GM12878 (cell line): ENCODE results near the gene GSE1. TPM values are rescaled to one million over a fixed set of nuclear protein-coding genes. Genes with fewer than 3 reads are reported as not detected.

Experiments used
- ATAC-seq: fragments of 200-7000 bp; cut with Tn5 transposase; 3 replicates; pipeline ENCODE4 v1.9.1; 2020; ENCODE audit warnings: mild to moderate bottlenecking, moderate library complexity
- BruUV-seq: library from RNA; stranded (reverse); fragments of 400-500 nt; replicated peaks from 2 replicates; lab custom pipeline; 2021; lab: Mats Ljungman, UMichigan
- CTCF ChIA-PET: fragments of 300-600 bp; sonication (Branson Sonifier 250); formaldehyde crosslinking; extraction: SDS; loops from one replicate; lab custom pipeline; 2021; ENCODE audit warnings: inconsistent platforms; lab: Yijun Ruan, JAX
- POLR2A ChIA-PET: fragments of 350-600 bp; formaldehyde crosslinking; extraction: SDS; loops from one replicate; lab custom pipeline; 2021; ENCODE audit warnings: inconsistent platforms; lab: Charles Lee
- RAD21 ChIA-PET: fragments of 300-600 bp; sonication (Branson Sonifier 250); formaldehyde crosslinking; loops from one replicate; lab custom pipeline; 2023; ENCODE audit warnings: antibody characterized with exemption; ENCODE audit not compliant: unreplicated experiment; lab: Charles Lee
- SMC1A ChIA-PET: fragments of 300-600 bp; sonication (Branson Sonifier 250); formaldehyde crosslinking; loops from one replicate; lab custom pipeline; 2023; ENCODE audit not compliant: unreplicated experiment, uncharacterized antibody; lab: Charles Lee
- DNase-seq: peaks from one replicate; pipeline ENCODE4 v3.0.0-alpha.2; 2011; ENCODE audit warnings: low read depth, low spot score
- FAIRE-seq: peaks from 3 replicates; lab custom pipeline; 2011; peaks lifted over from hg19 to GRCh38; lab: Jason Lieb, UNC
- H2AFZ ChIP-seq: 2 replicates; pipeline ENCODE4 v1.6.0; 2011; ENCODE audit warnings: low read depth, low read length, control low read depth; ENCODE audit not compliant: control insufficient read depth
- H3K27ac ChIP-seq: 2 replicates; pipeline ENCODE4 v1.5.1; 2011; ENCODE audit warnings: control low read depth; ENCODE audit not compliant: control insufficient read depth, insufficient read depth
- H3K27me3 ChIP-seq, 2 experiments: replicated peaks in 1 of 2; 2 replicates each; pipeline versions ENCODE4 v1.6.0 to v1.6.1; 2011; ENCODE audit warnings: low read length in 1 of 2; ENCODE audit not compliant: control insufficient read depth in 2 of 2, insufficient read depth in 2 of 2
- H3K36me3 ChIP-seq, 2 experiments: 2 replicates each; pipeline ENCODE4 v1.5.1; 2011; ENCODE audit warnings: low read length in 1 of 2; ENCODE audit not compliant: control insufficient read depth in 2 of 2, insufficient read depth in 2 of 2
- H3K4me1 ChIP-seq: 2 replicates; pipeline ENCODE4 v1.6.1; 2011; ENCODE audit warnings: mild to moderate bottlenecking, low read length, moderate library complexity, mixed read lengths; ENCODE audit not compliant: control insufficient read depth, insufficient read depth
- H3K4me2 ChIP-seq: 2 replicates; pipeline ENCODE4 v1.6.0; 2011; ENCODE audit warnings: control low read depth; ENCODE audit not compliant: control insufficient read depth, insufficient read depth
- H3K4me3 ChIP-seq: fragments of 200-600 bp; sonication (generic); 2 replicates; pipeline ENCODE4 v1.5.1; 2016
- H3K79me2 ChIP-seq: 2 replicates; pipeline ENCODE4 v1.6.0; 2011; ENCODE audit warnings: low read length; ENCODE audit not compliant: control insufficient read depth, insufficient read depth
- H3K9ac ChIP-seq: 2 replicates; pipeline ENCODE4 v1.8.0; 2011; ENCODE audit warnings: low read length, control low read depth, mixed read lengths; ENCODE audit not compliant: control insufficient read depth, insufficient read depth
- H3K9me3 ChIP-seq: replicated peaks from 3 replicates; pipeline ENCODE4 v1.5.1; 2011; ENCODE audit warnings: mild to moderate bottlenecking, low read length; ENCODE audit not compliant: control insufficient read depth, insufficient read depth
- H4K20me1 ChIP-seq: 2 replicates; pipeline ENCODE4 v1.6.0; 2011; ENCODE audit not compliant: control insufficient read depth, insufficient read depth
- CEBPZ ChIP-seq: fragments of 150-350 bp; IDR thresholded peaks from 2 replicates; pipeline ENCODE4 v1.6.1; 2016; ENCODE audit warnings: low read depth, low read length
- CHD1 ChIP-seq: IDR thresholded peaks from 2 replicates; pipeline ENCODE4 v1.6.1; 2012; ENCODE audit warnings: low read depth, low read length, improper control_type of control experiment
- ESRRA ChIP-seq: IDR thresholded peaks from 2 replicates; pipeline ENCODE4 v1.6.1; 2012; ENCODE audit warnings: mild to moderate bottlenecking, low read length, improper control_type of control experiment
- JUND ChIP-seq: IDR thresholded peaks from 2 replicates; pipeline ENCODE4 v1.6.1; 2012; ENCODE audit warnings: low read depth, mild to moderate bottlenecking, low read length, improper control_type of control experiment, moderate library complexity
- SKIL ChIP-seq: fragments of 450-650 bp; IDR thresholded peaks from 2 replicates; pipeline ENCODE4 v1.6.1; 2017; ENCODE audit warnings: mild to moderate bottlenecking, low read depth, inconsistent platforms; ENCODE audit not compliant: poor library complexity, severe bottlenecking
- ZBTB33 ChIP-seq: fragments of 450-650 bp; IDR thresholded peaks from 2 replicates; pipeline ENCODE4 v1.6.1; 2017; ENCODE audit warnings: mild to moderate bottlenecking
- WGBS: methylation state at CpG from one replicate; pipeline ENCODE4 v1.1.6; 2016; ENCODE audit warnings: low lambda C conversion rate; ENCODE audit not compliant: insufficient replicate concordance, insufficient coverage; ENCODE audit errors: missing lambda C conversion rate; 5-methylcytosine and 5-hydroxymethylcytosine counted together
- in situ Hi-C: fragments of 300-500 bp; cut with MboI; formaldehyde crosslinking; loops from 9 replicates; pipeline ENCODE4 v1.14.3; 2018; ENCODE audit warnings: mixed read lengths
- intact Hi-C: fragments of 100-400 bp; cut with micrococcal nuclease; formaldehyde crosslinking; loops from one replicate; pipeline ENCODE4 v1.14.2; 2022; ENCODE audit not compliant: unreplicated experiment
- polyA plus RNA-seq, 11 experiments: library from polyadenylated mRNA; depleted of rRNA in 4 of 11; unstranded in 6 of 11; stranded (reverse) in 5 of 11; fragments of >200 nt; fragmentation: Nextera tagmentation in 4 of 11; fragmentation: Illumina TruSeq in 1 of 11; extraction: Ambion mirVana in 4 of 11; extraction: Trizol in 1 of 11; gene quantifications; 1 replicate in 1 of 11; 2 replicates in 10 of 11; pipeline versions ENCODE4 v1.2.1 to v1.2.3, GENCODE V29; 2011 to 2016; ENCODE audit warnings: inconsistent platforms in 2 of 11, missing spikeins in 2 of 11, low read depth in 1 of 11
- total RNA-seq, 4 experiments: library from RNA; depleted of rRNA in 3 of 4; stranded (reverse); fragments of >200 nt in 3 of 4; fragmentation: Illumina TruSeq in 1 of 4; extraction: Trizol in 1 of 4; gene quantifications; 2 replicates each; pipeline versions ENCODE4 v1.2.1 to v1.2.3, GENCODE V29; 2013 to 2021
- TF ChIP-seq, protein P1 (sequence below): IDR thresholded peaks from 2 replicates; pipeline ENCODE4 v1.6.1; 2012; ENCODE audit warnings: low read depth, low read length, improper control_type of control experiment
- TF ChIP-seq, protein P2 (sequence below): fragments of 450-650 bp; conservative IDR thresholded peaks from 2 replicates; pipeline ENCODE4 v1.6.1; 2017; ENCODE audit warnings: mild to moderate bottlenecking, moderate library complexity

The GSE1 gene
- total and polyA plus RNA-seq, 10 of the 15 experiments (the other 5 are each of a cell fraction or from before 2014, with no cell fraction given): 4.6 to 58.7 (median 18.2) TPM

DNA sequence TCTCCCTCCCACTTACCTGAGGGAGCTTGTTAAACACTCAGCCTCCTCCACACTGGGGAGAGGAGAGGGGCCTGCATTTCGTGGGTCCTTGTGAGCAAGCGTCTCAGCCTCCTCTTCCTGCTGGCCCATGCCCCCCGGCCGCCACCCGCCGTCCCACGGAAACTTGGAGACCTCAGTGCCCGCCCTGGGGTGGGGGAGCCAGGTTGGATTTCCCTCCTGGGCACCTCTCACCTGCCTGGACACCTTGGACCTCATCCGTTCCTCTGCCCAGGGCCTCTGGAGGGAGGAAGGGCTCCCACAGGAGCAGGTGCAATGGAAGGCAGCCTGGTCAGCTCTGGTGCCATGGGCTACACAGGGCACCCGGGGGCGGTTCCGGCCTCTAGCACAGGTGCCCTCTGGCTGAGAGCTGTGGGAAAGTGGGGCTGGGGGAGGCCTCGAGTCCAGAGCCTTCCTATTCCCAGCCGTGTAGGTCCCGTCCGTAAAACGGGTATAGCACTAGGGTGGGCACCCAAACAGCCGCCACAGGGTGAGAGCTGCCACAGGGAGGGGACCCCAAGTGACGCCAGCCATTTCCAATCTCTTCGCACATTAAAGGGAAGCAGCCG, 11.0 kb downstream of the GSE1 start:
- in situ Hi-C loops: loop anchor here (25.0 kb wide), 1 partner anchor 187 kb away; no protein-coding TSS in a partner anchor
- no peaks in the 10 kb centered on the region for H3K4me1 ChIP-seq
- no peak for TF ChIP-seq ESRRA
- TF ChIP-seq CHD1: no peak
- TF ChIP-seq, protein P1, sequence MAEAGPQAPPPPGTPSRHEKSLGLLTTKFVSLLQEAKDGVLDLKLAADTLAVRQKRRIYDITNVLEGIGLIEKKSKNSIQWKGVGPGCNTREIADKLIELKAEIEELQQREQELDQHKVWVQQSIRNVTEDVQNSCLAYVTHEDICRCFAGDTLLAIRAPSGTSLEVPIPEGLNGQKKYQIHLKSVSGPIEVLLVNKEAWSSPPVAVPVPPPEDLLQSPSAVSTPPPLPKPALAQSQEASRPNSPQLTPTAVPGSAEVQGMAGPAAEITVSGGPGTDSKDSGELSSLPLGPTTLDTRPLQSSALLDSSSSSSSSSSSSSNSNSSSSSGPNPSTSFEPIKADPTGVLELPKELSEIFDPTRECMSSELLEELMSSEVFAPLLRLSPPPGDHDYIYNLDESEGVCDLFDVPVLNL: no peak
- TF ChIP-seq SKIL: no peak
- TF ChIP-seq, protein P2, sequence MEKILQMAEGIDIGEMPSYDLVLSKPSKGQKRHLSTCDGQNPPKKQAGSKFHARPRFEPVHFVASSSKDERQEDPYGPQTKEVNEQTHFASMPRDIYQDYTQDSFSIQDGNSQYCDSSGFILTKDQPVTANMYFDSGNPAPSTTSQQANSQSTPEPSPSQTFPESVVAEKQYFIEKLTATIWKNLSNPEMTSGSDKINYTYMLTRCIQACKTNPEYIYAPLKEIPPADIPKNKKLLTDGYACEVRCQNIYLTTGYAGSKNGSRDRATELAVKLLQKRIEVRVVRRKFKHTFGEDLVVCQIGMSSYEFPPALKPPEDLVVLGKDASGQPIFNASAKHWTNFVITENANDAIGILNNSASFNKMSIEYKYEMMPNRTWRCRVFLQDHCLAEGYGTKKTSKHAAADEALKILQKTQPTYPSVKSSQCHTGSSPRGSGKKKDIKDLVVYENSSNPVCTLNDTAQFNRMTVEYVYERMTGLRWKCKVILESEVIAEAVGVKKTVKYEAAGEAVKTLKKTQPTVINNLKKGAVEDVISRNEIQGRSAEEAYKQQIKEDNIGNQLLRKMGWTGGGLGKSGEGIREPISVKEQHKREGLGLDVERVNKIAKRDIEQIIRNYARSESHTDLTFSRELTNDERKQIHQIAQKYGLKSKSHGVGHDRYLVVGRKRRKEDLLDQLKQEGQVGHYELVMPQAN: no peak
- no peak for TF ChIP-seq CEBPZ
- no peak for TF ChIP-seq JUND
- no peak for TF ChIP-seq ZBTB33

More for the DNA sequence above, 11.0 kb downstream of the GSE1 start:
- SMC1A ChIA-PET: no interaction called here
- Histone ChIP-seq H4K20me1 (peaks cover 7% of the 10 kb centered on the region), H3K4me3 (no peak overlapping the region), H3K9me3 (peaks cover 5% of the 10 kb centered on the region; the same call in 2 of the 3 replicates), H3K27me3 (no peaks in the 10 kb centered on the region), H2AFZ (no peak overlapping the region), H3K4me2 (no peak overlapping the region), H3K27ac (no peak overlapping the region), H3K36me3 (peaks cover 0 to 22% of the 10 kb centered on the region in 2 experiments; a peak in 3 of 4 replicates), H3K9ac (no peak overlapping the region), H3K79me2 (peaks cover 50% of the 10 kb centered on the region)
- no TSS peak for BruUV-seq
- intact Hi-C loops: no loop called here
- ATAC-seq: no peak
- no peak for FAIRE-seq
- CTCF ChIA-PET: no interaction called here
- DNase-seq: no peak
- WGBS: 82% methylated on average over 21 of the region's 21 CpGs
- RAD21 ChIA-PET: no interaction called here
- POLR2A ChIA-PET: no interaction called here
